ENCODE measurements around the gene TBATA.
A peak's percentile ranks its signal among the peaks of the same experiment; 100 is the strongest.

Gene TBATA

GRCh38 chr10:70785190-70785589 lies at the start of gene TBATA:
Gene TBATA, minus strand, starts transcription at chr10:70785377. Its CDS starts 1,998 bp downstream, at chr10:70783379.
- DNase-seq: no peak

- DNase-seq: no peak
Observed at GRCh38 chr10:70834441-70835151, 49.4 kb upstream of the TBATA start.

GRCh38 chr10:70834021-70834420 lies 48.8 kb upstream of the TBATA start:
- DNase-seq: no peak

GRCh38 chr10:70833601-70834000 lies 48.4 kb upstream of the TBATA start:
- no peak for DNase-seq

DNA sequence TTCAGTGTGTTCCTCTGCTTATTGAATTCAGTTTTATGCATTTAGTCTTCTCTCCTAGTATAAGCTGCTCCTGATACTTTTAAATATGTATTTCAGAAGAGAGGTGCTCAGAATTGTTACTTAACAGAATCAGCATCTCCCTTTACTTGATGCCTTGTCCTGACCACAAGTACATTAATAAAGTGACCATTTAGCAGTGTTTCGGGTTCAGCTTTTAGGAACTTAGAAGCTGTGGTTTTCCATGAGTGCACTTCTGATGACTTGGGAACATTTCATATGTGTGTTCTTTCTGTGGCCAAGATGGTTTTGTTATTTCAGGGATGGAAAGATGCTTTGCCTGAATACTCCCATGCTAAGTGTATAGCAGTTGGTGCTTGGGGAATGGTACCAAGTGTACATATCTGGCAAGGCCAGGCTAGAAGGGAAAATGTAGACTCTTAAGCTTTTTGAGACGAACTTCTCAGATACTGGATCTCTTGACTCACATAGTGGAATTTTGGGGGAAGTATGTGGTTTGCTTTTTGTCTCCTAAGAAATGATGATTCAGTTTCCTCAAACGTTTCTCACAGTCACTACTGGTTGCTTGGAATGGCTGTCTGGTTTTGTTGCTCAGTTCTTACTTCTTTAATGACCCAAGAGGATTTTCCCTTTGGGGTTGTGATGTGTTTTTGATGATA lies 47.8 kb upstream of the TBATA start:
- no peak for DNase-seq

DNA sequence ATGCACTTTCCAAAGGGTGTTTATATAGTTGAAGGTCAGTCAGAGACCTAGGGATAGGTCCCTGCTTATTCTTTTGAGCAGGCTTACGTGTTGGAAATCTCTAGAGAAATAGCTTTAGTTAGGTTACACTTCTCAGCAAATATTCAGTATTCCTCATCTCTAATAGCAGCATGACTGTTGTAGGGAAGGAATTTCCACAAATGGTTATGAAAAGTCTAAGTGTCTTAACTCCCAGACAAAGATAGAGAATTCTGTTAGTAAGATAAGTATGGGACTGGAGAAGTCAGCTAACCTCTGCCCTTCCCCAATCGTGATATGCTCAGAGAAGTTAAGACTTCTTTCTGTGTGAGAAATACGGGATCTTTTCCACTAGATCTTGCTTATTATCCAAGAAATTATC lies 47.0 kb upstream of the TBATA start:
- DNase-seq: no peak

DNA sequence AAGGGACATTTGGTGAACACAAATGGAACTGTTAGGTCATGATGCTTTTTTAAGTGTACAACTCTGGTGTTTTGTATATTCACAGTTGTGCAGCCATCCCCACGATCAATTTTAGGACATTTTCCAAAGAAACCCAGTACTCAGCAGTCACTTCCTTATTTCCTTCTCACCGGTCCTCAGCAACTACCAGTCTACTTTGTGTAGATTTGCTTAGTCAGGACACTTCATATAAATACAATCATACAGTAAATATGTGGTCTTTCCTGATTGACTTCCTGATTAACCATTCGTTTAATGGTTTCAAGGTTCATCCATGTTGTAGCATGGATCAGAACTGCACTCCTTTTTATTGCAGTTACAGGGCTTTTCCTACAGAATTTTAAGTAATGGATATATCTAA lies 45.0 kb upstream of the TBATA start:
- DNase-seq: no peak

DNA sequence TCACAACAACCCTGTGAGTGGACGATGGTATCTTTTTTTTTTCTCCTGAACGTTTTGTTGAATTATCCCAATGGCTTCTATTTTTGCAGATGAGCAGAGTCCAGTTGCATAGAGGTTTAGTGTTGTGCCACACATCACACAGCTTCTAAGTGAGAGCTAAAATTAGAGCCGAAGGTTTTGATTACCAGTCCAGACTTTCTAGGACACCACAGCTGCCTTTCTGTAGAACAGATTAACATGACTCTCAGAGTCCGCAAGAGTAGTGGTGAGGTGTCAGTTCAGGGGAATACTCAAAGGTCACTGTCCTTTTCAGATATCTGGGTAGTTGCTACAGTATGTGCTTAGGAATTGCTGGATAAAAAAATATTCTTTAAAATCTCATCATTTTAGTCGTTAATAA lies 44.4 kb upstream of the TBATA start:
- DNase-seq: no peak

DNA sequence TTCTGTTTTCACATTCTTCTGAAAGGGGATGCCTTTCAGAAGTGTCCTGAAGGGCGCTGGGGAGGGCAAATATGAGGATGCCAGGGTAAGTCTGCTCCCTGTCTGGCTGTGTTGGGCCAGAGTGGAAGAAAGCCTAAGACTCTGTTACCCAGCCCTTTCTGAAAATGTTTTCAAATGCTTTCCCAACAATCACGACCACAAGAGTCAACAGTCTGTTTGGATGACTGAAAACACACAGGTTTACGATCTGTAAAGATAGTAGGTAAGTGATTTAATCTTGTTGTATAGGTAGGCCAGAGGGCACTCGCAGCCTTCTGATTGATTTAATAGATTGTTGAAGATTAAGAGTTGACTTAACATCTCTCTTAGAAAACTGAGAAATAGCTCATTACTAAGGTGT lies 43.7 kb upstream of the TBATA start:
- DNase-seq: no peak

DNA sequence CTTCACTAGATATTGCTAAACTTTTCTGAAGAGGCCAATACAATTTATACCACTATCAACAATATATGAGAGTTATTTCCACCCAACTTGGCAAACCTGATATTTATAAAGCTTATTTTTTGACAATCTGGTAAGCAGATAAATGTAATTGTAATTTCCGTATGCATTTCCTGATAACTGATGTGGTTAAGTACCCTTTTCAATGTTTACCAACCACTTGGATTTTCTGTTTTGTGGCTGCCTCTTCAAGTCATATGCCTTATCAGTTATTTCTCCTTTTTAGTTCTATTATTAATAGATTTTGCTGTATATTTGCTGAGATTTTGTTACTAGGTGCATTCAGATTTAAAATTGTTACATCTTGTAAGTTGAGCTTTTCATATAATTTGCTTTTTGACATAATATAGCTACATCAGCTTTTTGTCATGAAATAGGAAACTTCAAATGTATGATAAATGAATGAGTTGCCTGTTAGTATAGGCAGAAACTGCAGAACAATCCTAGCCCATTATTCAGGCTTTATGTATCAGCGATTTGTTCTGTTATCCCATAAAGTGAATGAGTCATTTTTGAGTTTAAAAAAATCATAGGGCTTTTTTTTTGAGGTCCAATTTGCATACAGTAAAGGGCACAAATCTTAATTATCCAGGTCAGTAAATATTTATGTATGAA lies 42.0 kb upstream of the TBATA start:
- DNase-seq: no peak

DNA sequence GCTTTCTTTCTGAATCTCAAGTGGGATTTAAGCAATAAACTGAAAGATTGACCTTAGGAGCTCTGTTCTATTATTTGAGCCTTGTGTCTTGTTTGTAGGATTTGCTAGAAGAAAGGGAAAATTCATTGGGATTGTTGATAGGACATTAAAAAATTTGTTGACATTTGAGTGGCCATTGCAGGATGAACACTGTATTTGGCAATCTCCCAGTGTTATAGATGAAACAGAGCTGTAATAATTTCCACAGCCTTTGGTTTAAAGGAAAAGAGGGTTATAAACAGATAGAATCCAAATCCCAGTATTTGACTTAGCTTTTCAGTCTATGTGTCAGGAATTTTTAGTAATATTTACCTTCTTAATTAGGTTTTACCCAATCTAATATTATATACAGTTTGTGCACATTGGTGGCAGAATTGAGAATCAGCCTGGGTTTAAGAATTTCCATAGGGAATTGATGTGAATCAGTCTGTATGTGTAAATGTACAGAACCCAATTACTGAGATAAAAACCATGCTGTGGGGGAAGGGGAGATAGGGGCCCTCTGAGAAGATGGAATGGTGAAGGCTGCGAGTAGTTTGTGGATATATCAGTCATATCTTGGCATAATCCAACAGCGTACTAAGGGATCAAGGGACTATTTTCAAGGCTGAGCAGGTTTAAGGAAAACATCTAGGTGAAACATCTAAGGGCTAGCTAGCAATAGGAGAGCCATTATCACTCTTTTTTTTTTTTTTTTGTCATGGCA lies 37.1 kb upstream of the TBATA start:
- no peak for DNase-seq

- peak in 1 of 2 experiments; percentile 43 for DNase-seq
Observed at GRCh38 chr10:70820976-70821750, 36.0 kb upstream of the TBATA start.

GRCh38 chr10:70816220-70816894 lies 31.2 kb upstream of the TBATA start:
- DNase-seq: peak; percentile 61 to 64

DNA sequence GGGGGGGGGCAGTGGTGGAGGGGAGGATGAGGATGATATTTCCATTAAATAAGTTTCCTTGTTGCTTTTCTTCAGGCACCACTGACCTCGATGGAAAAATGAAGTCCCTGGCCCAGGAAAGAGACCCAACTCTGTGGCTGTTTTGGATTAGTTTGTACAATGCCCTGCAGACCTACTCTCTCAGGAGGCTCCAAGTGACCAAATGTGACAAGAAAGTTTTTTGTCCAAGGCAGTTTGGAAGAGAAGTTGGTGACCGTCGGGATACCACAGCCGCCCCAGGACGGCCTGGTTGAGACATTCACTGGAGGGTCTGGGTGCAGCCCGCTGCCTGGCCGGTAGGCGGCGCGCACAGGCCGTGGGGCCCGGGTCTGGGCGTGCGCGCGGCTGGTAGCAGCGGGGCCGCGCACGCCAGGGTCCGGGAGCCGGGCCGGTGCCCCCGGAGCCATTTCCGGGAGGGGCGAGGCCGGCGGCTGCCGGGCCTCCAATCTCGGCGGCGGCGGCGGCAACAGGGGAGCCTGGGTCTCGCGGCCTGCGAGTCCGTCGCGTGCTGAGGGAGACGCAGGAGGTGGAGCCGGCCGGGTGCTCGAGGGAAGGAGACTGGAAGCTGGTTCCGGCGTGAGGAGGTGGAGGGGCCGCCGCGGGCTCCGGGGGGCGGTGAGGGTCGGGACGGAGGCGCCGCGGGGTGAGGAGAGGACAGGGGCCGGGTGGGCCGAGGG lies 30.5 kb upstream of the TBATA start, which contains the start of gene SGPL1:
Gene SGPL1 (plus strand): TSS at position 445 of the 716 bp plus-strand sequence. CDS start 906 bp downstream, outside the sequence.
- peak; percentile 94 for DNase-seq

DNA sequence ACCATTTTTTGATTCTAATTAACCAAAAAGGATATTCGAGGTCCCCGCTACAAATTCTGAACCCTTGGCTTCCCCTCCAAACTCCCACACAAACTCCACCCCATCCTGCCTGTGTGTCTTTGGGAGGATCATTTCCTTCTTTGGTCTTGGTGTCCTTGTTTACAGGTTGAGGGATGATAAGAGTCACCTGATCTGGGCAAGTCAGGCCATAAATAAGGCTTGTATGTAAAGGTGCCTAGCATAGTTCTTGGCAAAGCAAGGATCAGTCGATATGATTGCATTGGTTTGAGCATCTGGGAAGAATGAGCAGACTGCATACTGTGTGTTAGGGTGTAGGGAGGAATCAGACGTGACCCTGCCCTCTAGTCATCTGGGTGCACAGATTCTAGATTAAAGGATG lies 28.9 kb upstream of the TBATA start:
- DNase-seq: no peak

DNA sequence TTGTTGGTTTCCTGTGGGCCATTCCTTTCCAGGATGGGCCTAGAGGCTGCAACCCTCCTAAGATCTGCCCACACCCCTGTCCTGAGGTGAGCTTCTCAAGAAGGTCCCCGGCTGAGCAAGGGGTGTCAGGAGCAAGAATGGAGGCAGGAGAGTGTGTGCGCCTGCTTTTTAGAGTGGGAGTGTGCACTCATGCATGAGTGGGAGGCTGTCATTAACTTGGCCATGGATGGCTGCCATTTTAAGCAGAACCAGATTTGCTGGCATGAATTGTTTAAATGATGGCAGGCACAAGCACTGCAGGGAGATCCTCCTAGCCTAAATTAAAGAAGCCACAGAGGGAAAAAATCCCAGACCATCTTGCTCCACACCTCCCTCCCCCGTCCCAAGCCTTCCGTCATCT lies 27.6 kb upstream of the TBATA start:
- DNase-seq: no peak

DNA sequence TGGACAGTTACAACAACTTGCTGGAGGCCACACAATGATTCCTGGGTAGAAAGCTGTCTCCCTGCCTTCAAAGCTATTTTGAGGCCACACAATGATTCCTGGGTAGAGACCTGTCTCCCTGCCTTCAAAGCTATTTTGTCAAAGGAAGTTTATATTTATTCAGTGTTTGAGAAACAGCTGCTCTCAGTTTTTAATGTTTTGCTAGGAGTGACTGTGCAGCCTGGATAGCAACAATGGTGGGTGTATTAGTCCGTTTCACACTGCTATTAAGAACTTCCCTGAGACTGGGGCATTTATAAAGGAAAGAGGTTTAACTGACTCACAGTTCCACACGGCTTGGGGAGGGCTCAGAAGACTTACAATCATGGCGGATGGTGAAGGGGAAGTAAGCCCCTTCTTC lies 26.7 kb upstream of the TBATA start:
- no peak for DNase-seq

GRCh38 chr10:70810967-70811366 lies 25.8 kb upstream of the TBATA start:
- no peak for DNase-seq

DNA sequence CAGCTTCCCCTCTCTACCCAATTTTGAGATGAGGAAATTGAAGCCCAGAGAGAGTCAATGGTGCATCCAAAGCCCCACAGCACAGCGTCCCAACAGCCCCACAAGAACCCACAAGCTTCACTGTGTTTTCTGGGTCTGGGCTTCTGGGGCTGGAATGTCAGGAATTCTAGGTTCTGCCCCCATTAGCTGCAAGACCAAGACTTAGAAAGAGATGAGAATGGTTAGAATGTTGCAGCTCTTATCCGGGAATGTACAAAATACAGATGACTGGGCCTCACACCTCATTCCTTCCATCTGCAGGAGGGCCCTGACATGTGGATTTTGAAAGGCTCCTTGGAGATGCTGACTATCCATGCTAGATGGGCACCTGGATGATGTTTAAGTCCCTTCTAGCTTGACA lies 24.5 kb upstream of the TBATA start:
- DNase-seq: no peak

DNA sequence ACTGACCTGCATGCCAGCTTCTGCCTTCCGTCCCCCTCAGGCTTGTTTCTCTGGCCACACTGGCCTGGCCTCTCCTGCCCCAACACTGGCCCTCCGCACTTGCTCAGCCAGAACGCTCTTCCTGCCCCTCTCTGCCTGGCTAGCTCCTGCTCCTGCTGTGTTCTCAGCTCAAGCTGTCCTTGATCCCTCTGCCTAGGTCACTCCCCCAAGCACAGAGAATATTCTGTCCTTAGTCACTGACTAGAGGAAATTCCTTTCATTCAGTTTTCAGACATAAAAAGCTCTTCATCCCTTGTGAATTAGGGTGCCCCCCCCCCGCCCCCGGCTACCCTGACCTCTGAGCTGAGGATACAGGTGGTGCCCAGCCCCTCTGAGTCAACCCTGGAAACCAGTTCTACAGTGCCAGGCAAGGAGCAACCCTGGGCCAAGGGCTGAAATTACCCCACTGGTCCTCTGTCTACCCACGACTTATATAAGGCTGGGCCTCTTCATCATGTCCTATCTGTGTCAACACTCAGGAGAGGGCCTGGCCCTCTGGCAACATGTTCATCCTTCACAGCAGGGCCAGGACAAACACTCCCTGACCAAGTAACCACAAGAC lies 23.9 kb upstream of the TBATA start:
- DNase-seq: no peak

GRCh38 chr10:70807556-70807955 lies 22.4 kb upstream of the TBATA start:
- no peak for DNase-seq

Data from activated T-cell treated with anti-CD3 and anti-CD28 coated beads, Interleukin-2, amount 50 U/mL, for 48 hours (primary cell).